ENCODE data around the gene ADGRV1. TPM values are rescaled to one million over a fixed set of nuclear protein-coding genes. Genes with fewer than 3 reads are reported as not detected.

The ADGRV1 gene
- total RNA-seq, 1 experiment from 2014 or later = 6.8 TPM

DNA sequence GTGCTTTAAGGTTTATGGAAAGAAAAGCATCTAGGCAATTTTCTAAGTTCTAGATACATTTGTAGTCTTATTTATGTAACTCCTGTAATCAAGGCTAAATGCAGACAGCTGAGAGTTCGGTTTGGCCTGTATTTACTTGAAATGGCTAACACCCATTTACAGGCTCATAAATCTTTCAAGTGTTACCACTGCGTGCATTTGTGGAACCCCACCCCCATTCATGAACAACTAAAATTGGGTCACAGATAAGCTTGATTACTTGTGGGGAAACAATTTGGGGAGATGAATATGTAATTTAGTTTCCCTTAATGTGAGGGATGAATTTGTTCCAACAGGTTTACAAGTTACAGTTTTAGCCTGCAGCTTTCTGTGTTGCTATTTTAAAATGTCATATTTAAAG, 463.9 kb downstream of the ADGRV1 start:
- ChIA-PET CTCF (no interaction called here), POLR2A (ENCODE audit: low non-redundant PET) (no interaction called here)
- peak; percentile 12 for DNase-seq (ENCODE audit: low spot score)
- no peaks in the 10 kb centered on the region for H3K36me3 ChIP-seq (ENCODE audit: insufficient read depth, low read length, poor library complexity, severe bottlenecking)
- intact Hi-C loops (cut with micrococcal nuclease; ENCODE audit: unreplicated experiment) = no loop called here
- no TSS peak for BruUV-seq (replicated peaks)
- H3K27ac ChIP-seq (ENCODE audit: low read depth, low read length, poor library complexity, severe bottlenecking) = no peak overlapping the region
- TF ChIP-seq CTCF (conservative IDR thresholded peaks at IDR 0.05; ENCODE audit: low read depth, low read length) = no peak
- TF ChIP-seq EZH2 (IDR thresholded peaks at IDR 0.05; ENCODE audit: borderline replicate concordance, low read depth, low read length, poor library complexity, severe bottlenecking) = no peak
- peaks cover 41% of the 10 kb centered on the region for H3K4me1 ChIP-seq (ENCODE audit: insufficient read depth, low read length, poor library complexity, severe bottlenecking)
- no peaks in the 10 kb centered on the region for H3K9me3 ChIP-seq (ENCODE audit: low read depth, low read length, poor library complexity, severe bottlenecking)
- H3K27me3 ChIP-seq (replicated peaks; ENCODE audit: insufficient read depth, low read depth, low read length, poor library complexity) = no peaks in the 10 kb centered on the region
- H3K4me3 ChIP-seq (ENCODE audit: low read depth, low read length, poor library complexity, severe bottlenecking) = no peak overlapping the region

- intact Hi-C loops (cut with micrococcal nuclease; ENCODE audit: unreplicated experiment) = no loop called here
- H3K27ac ChIP-seq (ENCODE audit: low read depth, low read length, poor library complexity, severe bottlenecking) = peak overlapping the region; percentile 48
- no TSS peak for BruUV-seq (replicated peaks)
- H3K9me3 ChIP-seq (ENCODE audit: low read depth, low read length, poor library complexity, severe bottlenecking) = no peaks in the 10 kb centered on the region
- no peaks in the 10 kb centered on the region for H3K36me3 ChIP-seq (ENCODE audit: insufficient read depth, low read length, poor library complexity, severe bottlenecking)
- no peak for DNase-seq (ENCODE audit: low spot score)
- H3K4me1 ChIP-seq (ENCODE audit: insufficient read depth, low read length, poor library complexity, severe bottlenecking) = peaks cover 41% of the 10 kb centered on the region
- no peaks in the 10 kb centered on the region for H3K27me3 ChIP-seq (replicated peaks; ENCODE audit: insufficient read depth, low read depth, low read length, poor library complexity)
- no peak overlapping the region for H3K4me3 ChIP-seq (ENCODE audit: low read depth, low read length, poor library complexity, severe bottlenecking)
- TF ChIP-seq CTCF (conservative IDR thresholded peaks at IDR 0.05; ENCODE audit: low read depth, low read length) = no peak
- TF ChIP-seq EZH2 (IDR thresholded peaks at IDR 0.05; ENCODE audit: borderline replicate concordance, low read depth, low read length, poor library complexity, severe bottlenecking) = no peak
- CTCF ChIA-PET = no interaction called here
- POLR2A ChIA-PET (ENCODE audit: low non-redundant PET) = no interaction called here
Observed at GRCh38 chr5:91024206-91024605, 465.6 kb downstream of the ADGRV1 start.

GRCh38 chr5:91024727-91025126, 466.1 kb downstream of the ADGRV1 start:
- DNase-seq (ENCODE audit: low spot score) = peak; percentile 72
- no peaks in the 10 kb centered on the region for H3K36me3 ChIP-seq (ENCODE audit: insufficient read depth, low read length, poor library complexity, severe bottlenecking)
- no peaks in the 10 kb centered on the region for H3K27me3 ChIP-seq (replicated peaks; ENCODE audit: insufficient read depth, low read depth, low read length, poor library complexity)
- H3K4me1 ChIP-seq (ENCODE audit: insufficient read depth, low read length, poor library complexity, severe bottlenecking) = peaks cover 41% of the 10 kb centered on the region
- peak overlapping the region; percentile 48 for H3K27ac ChIP-seq (ENCODE audit: low read depth, low read length, poor library complexity, severe bottlenecking)
- POLR2A ChIA-PET (ENCODE audit: low non-redundant PET) = no interaction called here
- H3K4me3 ChIP-seq (ENCODE audit: low read depth, low read length, poor library complexity, severe bottlenecking) = no peak overlapping the region
- intact Hi-C loops (cut with micrococcal nuclease; ENCODE audit: unreplicated experiment) = no loop called here
- CTCF ChIA-PET = no interaction called here
- no peak for TF ChIP-seq CTCF (conservative IDR thresholded peaks at IDR 0.05; ENCODE audit: low read depth, low read length)
- no peak for TF ChIP-seq EZH2 (IDR thresholded peaks at IDR 0.05; ENCODE audit: borderline replicate concordance, low read depth, low read length, poor library complexity, severe bottlenecking)
- no TSS peak for BruUV-seq (replicated peaks)
- no peaks in the 10 kb centered on the region for H3K9me3 ChIP-seq (ENCODE audit: low read depth, low read length, poor library complexity, severe bottlenecking)

Data from A673 (cell line).